HG03139 (cell line): ENCODE measurements around the gene MAP7.
A peak's percentile ranks its signal among the peaks of the same experiment; 100 is the strongest.

Source experiments
- ATAC-seq: cut with Tn5 transposase; IDR thresholded peaks from one replicate; pipeline ENCODE4 v1.9.1; 2021; ENCODE audit not compliant: unreplicated experiment

The MAP7 gene

GRCh38 chr6:136344420-136344819 lies 205.8 kb downstream of the MAP7 start:
- no peak for ATAC-seq

GRCh38 chr6:136343700-136344099 lies 206.5 kb downstream of the MAP7 start:
- ATAC-seq: no peak

- no peak for ATAC-seq
These were observed 206.9 kb downstream of the MAP7 start for GRCh38 chr6:136343275-136343674.

- ATAC-seq: no peak
These were observed 208.3 kb downstream of the MAP7 start for GRCh38 chr6:136341967-136342366.

- ATAC-seq: no peak
These were observed 208.9 kb downstream of the MAP7 start for GRCh38 chr6:136341367-136341766.

- no peak for ATAC-seq
These were observed 211.7 kb downstream of the MAP7 start for GRCh38 chr6:136338486-136338885.

- ATAC-seq: no peak
These were observed 212.6 kb downstream of the MAP7 start for GRCh38 chr6:136337606-136338005.

- no peak for ATAC-seq
These were observed 213.1 kb downstream of the MAP7 start for GRCh38 chr6:136337121-136337520.

- no peak for ATAC-seq
These were observed 214.4 kb downstream of the MAP7 start for GRCh38 chr6:136335736-136336363.

- no peak for ATAC-seq
These were observed 215.4 kb downstream of the MAP7 start for GRCh38 chr6:136334853-136335252.

- no peak for ATAC-seq
These were observed 215.8 kb downstream of the MAP7 start for GRCh38 chr6:136334465-136334846.

GRCh38 chr6:136333824-136334464 lies 216.3 kb downstream of the MAP7 start:
- no peak for ATAC-seq

GRCh38 chr6:136331461-136331860 lies 218.8 kb downstream of the MAP7 start:
- ATAC-seq: no peak

GRCh38 chr6:136330634-136331033 lies 219.6 kb downstream of the MAP7 start:
- no peak for ATAC-seq

GRCh38 chr6:136326038-136326553 lies 224.1 kb downstream of the MAP7 start:
- ATAC-seq: no peak

GRCh38 chr6:136324686-136325380 lies 225.4 kb downstream of the MAP7 start:
- no peak for ATAC-seq

GRCh38 chr6:136323431-136324112 lies 226.7 kb downstream of the MAP7 start:
- ATAC-seq: no peak

GRCh38 chr6:136319732-136320131 lies 230.5 kb downstream of the MAP7 start:
- ATAC-seq: no peak

GRCh38 chr6:136318676-136319075 lies 231.5 kb downstream of the MAP7 start:
- no peak for ATAC-seq

GRCh38 chr6:136317971-136318370 lies 232.3 kb downstream of the MAP7 start:
- no peak for ATAC-seq

- ATAC-seq: peak; percentile 68
These were observed 233.1 kb downstream of the MAP7 start for GRCh38 chr6:136317021-136317694.
